Breast epithelium (tissue), 4 donors: ENCODE data around the gene AMPD2. TPM values are rescaled to one million over a fixed set of nuclear protein-coding genes. Genes with fewer than 3 reads are reported as not detected.
A peak's percentile ranks its signal among the peaks of the same experiment; 100 is the strongest.

Experiments
- DNase-seq, 2 donors: peaks; one replicate each; pipeline ENCODE4 v3.0.0-alpha.2; 2019; ENCODE audit warnings: low spot score in 2 of 2
- H3K27ac ChIP-seq, 2 donors: fragments of 200-600 bp; sonication (generic) in 1 of 2; one replicate each; pipeline ENCODE4 v1.5.1; 2016 to 2019; ENCODE audit warnings: mild to moderate bottlenecking in 1 of 2
- H3K27me3 ChIP-seq, 2 donors: fragments of 200-600 bp; sonication (generic) in 1 of 2; one replicate each; pipeline versions ENCODE4 v1.5.1 to v1.6.0; 2017 to 2019; ENCODE audit warnings: control low read depth in 1 of 2, mild to moderate bottlenecking in 1 of 2
- H3K36me3 ChIP-seq: fragments of 200-600 bp; one replicate; pipeline ENCODE4 v1.5.1; 2019
- H3K4me1 ChIP-seq, 2 donors: fragments of 200-600 bp; sonication (generic); one replicate each; pipeline ENCODE4 v1.5.1; 2016 to 2019; ENCODE audit warnings: control low read depth in 1 of 2
- H3K4me3 ChIP-seq, 3 donors: fragments of 200-600 bp; sonication (generic); 1 replicate in 2 of 3; 2 replicates in 1 of 3; pipeline ENCODE4 v1.5.1; 2016 to 2019; ENCODE audit warnings: mild to moderate bottlenecking in 3 of 3, moderate library complexity in 2 of 3
- H3K9me3 ChIP-seq, 2 donors: fragments of 200-600 bp; sonication (generic) in 1 of 2; one replicate each; pipeline ENCODE4 v1.5.1; 2016 to 2019; ENCODE audit warnings: control low read depth in 1 of 2
- CTCF ChIP-seq, 3 donors: fragments of 450-650 bp; IDR thresholded peaks; one replicate each; pipeline ENCODE4 v1.5.1; 2016 to 2017; ENCODE audit warnings: antibody characterized with exemption in 3 of 3, mild to moderate bottlenecking in 3 of 3, moderate library complexity in 3 of 3
- POLR2A ChIP-seq: fragments of 450-650 bp; IDR thresholded peaks from one replicate; pipeline ENCODE4 v1.6.1; 2016; ENCODE audit warnings: antibody characterized with exemption, mild to moderate bottlenecking, moderate library complexity
- POLR2AphosphoS5 ChIP-seq, 3 donors: sonication (generic); formaldehyde crosslinking; IDR thresholded peaks; one replicate each; pipeline ENCODE4 v1.6.1; 2017; ENCODE audit warnings: antibody characterized with exemption in 3 of 3
- intact Hi-C: fragments of 100-400 bp; cut with DNase I; formaldehyde crosslinking; loops from one replicate; pipeline ENCODE4 v1.15.1; 2023; ENCODE audit warnings: low total_unique reads
- total RNA-seq, 3 donors: library from RNA; depleted of rRNA; stranded (reverse); fragments of >200 nt; gene quantifications; one replicate each; pipeline ENCODE4 v1.1.0, GENCODE V29; 2016

The AMPD2 gene
- total RNA-seq, 3 donors from 2014 or later, result 21.3 to 68.2 (median 47.4) TPM

- Histone ChIP-seq H3K4me3 (peak overlapping the region; percentile 70 to 79 (median 76)), H3K27ac (peak overlapping the region; percentile 85 to 89), H3K36me3 (no peaks in the 10 kb centered on the region), H3K9me3 (no peaks in the 10 kb centered on the region), H3K27me3 (no peaks in the 10 kb centered on the region), H3K4me1 (peaks cover 0 to 15% of the 10 kb centered on the region in 2 donors)
- TF ChIP-seq POLR2A, result no peak
- peak in 1 of 3 donors; percentile 19 for TF ChIP-seq POLR2AphosphoS5 (IDR thresholded peaks at IDR 0.05)
- TF ChIP-seq CTCF (IDR thresholded peaks at IDR 0.05), result no peak
- DNase-seq, result peak; percentile 81
- intact Hi-C loops, result no loop called here
These were observed 1.2 kb downstream of the AMPD2 start for GRCh38 chr1:109620841-109621286.

GRCh38 chr1:109621379-109622136 lies 1.9 kb downstream of the AMPD2 start:
- H3K36me3 ChIP-seq, result no peaks in the 10 kb centered on the region
- TF ChIP-seq POLR2A, result no peak
- no peak for TF ChIP-seq POLR2AphosphoS5 (IDR thresholded peaks at IDR 0.05)
- TF ChIP-seq CTCF (IDR thresholded peaks at IDR 0.05), result no peak
- H3K27ac ChIP-seq, result peak overlapping the region; percentile 85 to 89
- H3K4me1 ChIP-seq, result peaks cover 0 to 15% of the 10 kb centered on the region in 2 donors
- no peak for DNase-seq
- H3K27me3 ChIP-seq, result no peaks in the 10 kb centered on the region
- peak overlapping the region; percentile 70 to 79 (median 76) for H3K4me3 ChIP-seq
- H3K9me3 ChIP-seq, result no peaks in the 10 kb centered on the region
- intact Hi-C loops, result no loop called here

GRCh38 chr1:109622137-109622892 lies 2.7 kb downstream of the AMPD2 start:
- H3K4me3 ChIP-seq, result peak overlapping the region in 1 of 3 donors; percentile 79
- no peak for DNase-seq
- H3K4me1 ChIP-seq, result peaks cover 0 to 15% of the 10 kb centered on the region in 2 donors

GRCh38 chr1:109622895-109623294 lies 3.3 kb downstream of the AMPD2 start:
- DNase-seq, result no peak
- intact Hi-C loops, result no loop called here
- Histone ChIP-seq H3K9me3 (no peaks in the 10 kb centered on the region), H3K36me3 (no peaks in the 10 kb centered on the region), H3K27me3 (no peaks in the 10 kb centered on the region), H3K27ac (peak overlapping the region in 1 of 2 donors; percentile 26), H3K4me3 (no peak overlapping the region), H3K4me1 (peaks cover 0 to 15% of the 10 kb centered on the region in 2 donors)
- TF ChIP-seq CTCF (IDR thresholded peaks at IDR 0.05) (no peak), POLR2A (no peak), POLR2AphosphoS5 (IDR thresholded peaks at IDR 0.05) (no peak)

More at GRCh38 chr1:109622137-109622892, 2.7 kb downstream of the AMPD2 start:
- intact Hi-C loops, result no loop called here
- Histone ChIP-seq H3K36me3 (no peaks in the 10 kb centered on the region), H3K9me3 (no peaks in the 10 kb centered on the region), H3K27ac (peak overlapping the region in 1 of 2 donors; percentile 26), H3K27me3 (no peaks in the 10 kb centered on the region)
- no peak for TF ChIP-seq POLR2AphosphoS5 (IDR thresholded peaks at IDR 0.05)

GRCh38 chr1:109623601-109624161 lies 4.0 kb downstream of the AMPD2 start:
- Histone ChIP-seq H3K9me3 (no peaks in the 10 kb centered on the region), H3K27ac (peak overlapping the region in 1 of 2 donors; percentile 26), H3K36me3 (no peaks in the 10 kb centered on the region), H3K27me3 (no peaks in the 10 kb centered on the region), H3K4me1 (peaks cover 0 to 15% of the 10 kb centered on the region in 2 donors), H3K4me3 (peak overlapping the region in 2 of 3 donors; percentile 13 to 18)
- intact Hi-C loops, result no loop called here
- TF ChIP-seq CTCF (IDR thresholded peaks at IDR 0.05), result no peak
- TF ChIP-seq POLR2AphosphoS5 (IDR thresholded peaks at IDR 0.05), result no peak
- TF ChIP-seq POLR2A, result no peak
- no peak for DNase-seq
